ENCODE measurements around the gene PAFAH1B2. TPM values are rescaled to one million over a fixed set of nuclear protein-coding genes. Genes with fewer than 3 reads are reported as not detected.

Gene PAFAH1B2
- total and polyA plus RNA-seq, 2 experiments from 2014 or later: 87.5 to 148 TPM

- ATAC-seq (no peak), DNase-seq (ENCODE audit: low spot score) (no peak)
- Histone ChIP-seq H3K36me3 (ENCODE audit: insufficient read depth) (0 out of 2 replicates have a peak, but pooled peaks cover 6% of the 10 kb centered on the region), H3K4me3 (no peak overlapping the region), H3K9me2 (ENCODE audit: insufficient read depth) (no peaks in the 10 kb centered on the region), H3F3A (replicated peaks; ENCODE audit: low read depth) (no peaks in the 10 kb centered on the region), H3K4me1 (ENCODE audit: insufficient read depth) (no peaks in the 10 kb centered on the region), H2AFZ (no peak overlapping the region), H3K79me2 (replicated peaks; ENCODE audit: insufficient read depth) (no peaks in the 10 kb centered on the region), H3K27me3 (ENCODE audit: insufficient read depth) (no peaks in the 10 kb centered on the region), H3K27ac (ENCODE audit: low read depth) (no peak overlapping the region), H3K4me2 (no peak overlapping the region), H4K20me1 (replicated peaks; ENCODE audit: insufficient read depth) (peaks cover 7% of the 10 kb centered on the region)
- Mint-ChIP-seq H3K27ac (no peak overlapping the region), H3K9me3 (no peaks in the 10 kb centered on the region), H3K27me3 (ENCODE audit: insufficient read depth, low read depth, poor library complexity) (peaks cover 7% of the 10 kb centered on the region), H3K4me1 (peaks cover 8% of the 10 kb centered on the region), H3K36me3 (ENCODE audit: low read depth) (peaks cover 33% of the 10 kb centered on the region), H3K4me3 (no peak overlapping the region)
- TF ChIP-seq JUNB (IDR thresholded peaks at IDR 0.05; ENCODE audit: unreplicated experiment): no peak
- TF ChIP-seq ZNF462 (CRISPR knock-in tag; IDR thresholded peaks at IDR 0.05): no peak
- no peak for TF ChIP-seq POLR2AphosphoS5 (IDR thresholded peaks at IDR 0.05; ENCODE audit: low read depth)
- TF ChIP-seq ZNF331 (CRISPR knock-in tag; IDR thresholded peaks at IDR 0.05; ENCODE audit: low read depth): no peak
- TF ChIP-seq EZH2 (IDR thresholded peaks at IDR 0.05; ENCODE audit: low read depth, unreplicated experiment): no peak
- TF ChIP-seq REST (IDR thresholded peaks at IDR 0.05; ENCODE audit: unreplicated experiment): no peak
- TF ChIP-seq STAT1 (IDR thresholded peaks at IDR 0.05; ENCODE audit: unreplicated experiment): no peak
These were observed 73.3 kb downstream of the PAFAH1B2 start for GRCh38 chr11:117217141-117218084.

Data from GM23338 (cell line).